HL-60/S4 treated with retinoic acid at 250 ng/mL for 4 days and 3 days (cell line): ENCODE measurements around the gene OR2V2.
"Not testable (repeated sequence)": the region's sequence is repeated elsewhere in the genome, so short reads cannot be mapped to it uniquely, and the experiment has no call there.

Experiments used
- in situ Hi-C: fragments of 300-500 bp; cut with MboI; formaldehyde crosslinking; loops from 2 replicates; pipeline ENCODE4 v1.7.0; 2022; ENCODE audit warnings: low sequenced_read_pairs

OR2V2 gene

GRCh38 chr5:181142054-181142453, 5.3 kb upstream of the OR2V2 start:
- in situ Hi-C loops = no loop called here

- in situ Hi-C loops = no loop called here
Observed at GRCh38 chr5:181145133-181145532, 2.3 kb upstream of the OR2V2 start.

GRCh38 chr5:181149355-181149754, 2.0 kb downstream of the OR2V2 start:
- in situ Hi-C loops = no loop called here

GRCh38 chr5:181149806-181150733, 2.7 kb downstream of the OR2V2 start:
- in situ Hi-C loops = no loop called here

DNA sequence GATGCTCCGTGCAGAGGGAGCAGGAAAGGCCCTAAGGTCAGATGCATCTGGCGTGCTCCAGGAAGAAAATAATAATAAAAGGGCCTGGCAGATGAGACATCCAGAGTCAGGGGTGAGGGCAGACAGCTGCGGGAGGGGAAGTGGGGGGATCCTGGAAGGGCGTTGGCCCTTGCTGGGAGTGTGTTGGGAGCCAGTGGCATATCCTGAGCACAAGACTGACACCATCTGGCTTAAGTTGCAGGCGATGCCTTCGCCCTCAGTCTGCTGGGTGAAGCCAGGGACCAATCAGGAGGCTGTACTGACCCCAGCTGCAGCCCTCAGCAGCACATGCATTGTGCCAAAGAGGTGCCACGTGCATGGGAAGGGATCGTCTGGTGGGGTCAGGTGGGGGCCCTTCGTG, 3.8 kb downstream of the OR2V2 start:
- in situ Hi-C loops = no loop called here

DNA sequence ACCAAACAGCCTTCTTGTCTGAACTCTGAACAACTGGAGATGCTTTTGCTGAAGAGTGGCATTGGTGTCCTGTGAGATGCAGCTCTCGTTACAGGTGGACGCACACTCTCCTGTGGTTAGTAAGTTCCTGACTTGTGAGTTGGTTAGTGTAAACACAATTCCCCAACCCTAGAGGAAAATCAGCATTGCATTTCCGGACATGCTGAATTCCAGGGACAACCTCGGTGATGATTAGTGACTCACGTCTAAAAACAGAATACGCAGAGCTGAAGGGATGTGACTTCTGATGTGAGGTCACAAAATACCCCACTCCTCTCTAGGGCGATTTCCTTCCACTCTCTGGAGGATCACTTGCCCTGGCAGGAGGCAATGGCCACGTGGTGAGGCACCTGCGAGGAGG, 5.0 kb downstream of the OR2V2 start:
- in situ Hi-C loops = no loop called here

GRCh38 chr5:181153814-181154213, 6.4 kb downstream of the OR2V2 start:
- in situ Hi-C loops = no loop called here

DNA sequence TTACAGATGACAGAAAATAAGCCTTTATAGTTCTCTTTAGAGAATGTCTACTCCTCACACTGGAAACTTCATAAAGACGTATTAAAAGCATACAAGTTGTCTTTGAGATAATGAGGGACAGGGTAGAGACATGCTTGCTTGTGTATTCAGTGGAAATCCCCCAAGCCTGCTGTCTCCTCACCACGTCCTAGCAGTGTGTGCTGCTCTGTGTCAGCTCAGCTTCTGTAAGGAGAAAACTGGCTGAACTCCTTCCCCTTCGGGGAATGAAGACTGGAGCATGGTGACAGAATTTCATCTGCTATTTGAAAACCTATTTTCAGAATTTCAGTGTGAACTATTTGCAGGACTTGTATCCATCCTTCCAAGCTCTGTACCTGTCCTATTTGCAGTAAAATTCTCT, 9.4 kb downstream of the OR2V2 start:
- in situ Hi-C loops = no loop called here

DNA sequence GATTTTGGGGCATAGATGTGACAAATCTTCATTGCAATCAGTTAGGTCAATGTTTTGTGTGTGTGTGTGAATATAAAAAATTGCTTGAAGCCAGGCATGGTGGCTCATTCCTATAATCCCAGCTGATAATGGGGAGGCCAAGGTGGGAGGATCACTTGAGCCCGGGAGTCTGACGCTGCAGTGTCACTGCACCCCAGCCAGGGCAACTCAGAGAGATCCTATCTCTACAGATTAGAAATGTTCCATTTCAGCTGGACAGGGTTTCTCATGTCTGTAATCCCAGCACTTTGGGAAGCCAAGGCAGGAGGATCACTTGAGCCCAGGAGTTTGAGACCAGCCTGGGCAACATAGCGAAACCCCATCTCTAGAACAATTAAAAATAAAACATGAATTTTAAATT, 11.5 kb downstream of the OR2V2 start:
- in situ Hi-C loops = no loop called here

DNA sequence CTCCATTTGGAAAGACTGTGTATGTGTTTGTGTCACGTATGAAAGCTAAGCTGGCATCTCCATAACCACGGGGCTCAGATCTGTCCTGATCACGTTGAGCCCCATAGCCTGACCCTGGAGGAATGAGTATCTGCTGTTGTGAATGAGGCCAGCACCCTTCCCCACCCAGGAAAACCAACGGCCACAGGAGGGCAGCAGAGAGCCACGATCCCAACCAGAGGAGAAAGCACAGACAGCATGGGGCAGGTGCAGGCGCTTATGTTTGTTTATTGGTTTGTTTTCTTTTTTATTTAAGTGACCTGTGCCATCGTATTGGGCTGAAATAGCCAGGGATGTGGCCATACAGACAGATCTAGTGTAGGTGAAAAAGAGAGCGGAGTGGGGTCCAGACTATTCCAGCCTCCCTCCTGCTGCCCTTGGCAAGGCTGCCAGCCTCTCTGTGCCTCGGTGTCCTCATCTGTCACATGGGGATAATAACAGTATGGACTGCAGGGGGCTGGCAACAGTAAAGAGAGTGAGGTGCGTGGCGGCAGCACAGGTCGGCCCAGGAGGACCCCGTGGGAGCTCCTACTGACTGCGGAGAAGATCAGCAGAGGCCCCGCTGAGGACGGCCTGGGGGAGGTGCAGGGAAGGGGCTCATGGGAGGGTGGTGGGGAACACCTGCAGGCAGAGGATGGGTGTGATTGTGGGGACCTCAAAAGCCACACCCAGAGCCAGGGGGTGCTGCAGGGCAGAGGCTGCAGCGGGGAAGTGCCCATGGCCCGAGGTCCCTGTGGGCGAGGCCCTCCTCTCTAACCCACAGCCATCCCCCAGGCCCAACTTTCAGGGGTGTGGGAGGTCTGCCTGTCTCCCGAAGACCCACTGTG, 12.1 kb downstream of the OR2V2 start:
- in situ Hi-C loops = no loop called here

DNA sequence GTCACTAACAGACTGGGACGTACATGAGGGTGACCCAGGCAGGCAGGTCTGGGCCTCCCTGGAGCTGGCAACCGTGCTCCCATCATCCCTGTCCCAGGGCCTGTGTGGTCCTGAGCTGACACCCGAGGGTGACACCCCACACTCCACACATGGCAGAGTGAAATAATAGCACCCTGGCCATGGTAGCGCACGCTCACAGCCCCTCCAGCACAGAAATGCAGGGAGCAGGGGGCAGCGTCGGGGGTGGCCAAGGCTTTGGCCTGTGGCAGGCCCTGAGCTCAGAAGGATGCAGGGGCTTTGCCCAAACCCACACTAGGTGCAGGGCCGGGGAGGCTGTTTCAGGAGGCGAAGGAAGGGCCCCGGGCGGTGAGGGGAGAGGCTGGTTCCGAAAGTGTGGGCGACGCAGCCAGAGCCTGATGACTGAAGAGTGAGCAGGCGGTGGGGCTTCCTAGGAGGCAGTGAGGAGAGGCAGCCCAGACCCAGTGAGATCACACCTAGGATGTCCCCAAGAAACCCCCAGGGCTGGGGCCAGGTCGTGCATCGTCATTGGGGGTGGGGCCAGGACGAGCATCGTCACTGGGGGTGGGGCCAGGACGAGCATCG, 12.9 kb downstream of the OR2V2 start:
- in situ Hi-C loops = no loop called here

DNA sequence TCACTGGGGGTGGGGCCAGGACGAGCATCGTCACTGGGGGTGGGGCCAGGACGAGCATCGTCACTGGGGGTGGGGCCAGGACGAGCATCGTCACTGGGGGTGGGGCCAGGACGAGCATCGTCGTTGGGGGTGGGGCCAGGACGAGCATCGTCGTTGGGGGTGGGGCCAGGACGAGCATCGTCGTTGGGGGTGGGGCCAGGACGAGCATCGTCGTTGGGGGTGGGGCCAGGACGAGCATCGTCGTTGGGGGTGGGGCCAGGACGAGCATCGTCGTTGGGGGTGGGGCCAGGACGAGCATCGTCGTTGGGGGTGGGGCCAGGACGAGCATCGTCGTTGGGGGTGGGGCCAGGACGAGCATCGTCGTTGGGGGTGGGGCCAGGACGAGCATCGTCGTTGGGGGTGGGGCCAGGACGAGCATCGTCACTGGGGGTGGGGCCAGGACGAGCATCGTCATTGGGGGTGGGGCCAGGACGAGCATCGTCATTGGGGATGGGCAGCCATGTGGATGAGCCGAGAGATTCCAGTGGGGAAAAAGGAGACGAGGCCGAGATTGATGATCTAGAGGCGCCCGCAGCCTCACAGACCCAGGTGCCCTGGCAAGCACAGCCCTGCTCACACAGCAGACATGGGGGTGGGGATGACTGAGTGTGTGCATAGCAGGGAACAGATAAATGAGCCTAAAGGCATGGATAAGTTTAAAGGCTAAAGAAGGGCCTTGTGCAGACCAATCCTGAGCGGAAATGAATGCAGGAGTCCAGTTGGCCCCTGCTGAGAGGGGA, 13.6 kb downstream of the OR2V2 start:
- in situ Hi-C loops = not testable (repeated sequence)

DNA sequence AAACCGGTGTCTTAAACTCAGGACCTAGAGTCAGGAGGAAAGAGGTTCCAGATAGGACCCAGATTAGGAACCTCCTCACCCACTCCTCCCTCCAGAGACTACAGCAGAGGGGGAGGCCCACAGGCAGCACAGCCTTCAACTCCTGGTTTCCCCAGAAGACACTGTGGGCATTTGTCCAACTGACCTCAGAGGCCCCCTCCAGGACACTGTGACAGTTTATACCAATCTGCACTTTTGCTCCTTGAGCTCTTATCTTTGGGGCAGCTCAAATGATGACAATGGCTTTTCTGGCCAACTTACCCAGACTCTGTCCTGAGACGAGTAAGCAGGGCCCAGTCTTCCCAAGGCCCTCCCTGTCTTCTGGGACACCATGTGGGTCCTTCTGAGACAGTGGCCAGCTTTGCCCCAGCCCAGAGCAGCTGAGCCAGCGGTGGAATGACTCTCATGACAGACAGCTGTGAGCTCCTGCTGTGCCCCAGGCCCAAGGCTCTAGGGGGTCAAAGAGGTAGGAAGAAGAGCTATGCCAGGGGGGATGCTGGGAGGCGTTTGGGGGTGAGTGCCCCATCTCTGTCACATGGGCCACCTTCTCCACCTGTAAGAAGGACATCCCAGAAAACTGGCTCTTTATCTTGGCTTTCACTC, 14.3 kb downstream of the OR2V2 start:
- in situ Hi-C loops = no loop called here

GRCh38 chr5:181163487-181164075, 16.2 kb downstream of the OR2V2 start:
- in situ Hi-C loops = no loop called here

DNA sequence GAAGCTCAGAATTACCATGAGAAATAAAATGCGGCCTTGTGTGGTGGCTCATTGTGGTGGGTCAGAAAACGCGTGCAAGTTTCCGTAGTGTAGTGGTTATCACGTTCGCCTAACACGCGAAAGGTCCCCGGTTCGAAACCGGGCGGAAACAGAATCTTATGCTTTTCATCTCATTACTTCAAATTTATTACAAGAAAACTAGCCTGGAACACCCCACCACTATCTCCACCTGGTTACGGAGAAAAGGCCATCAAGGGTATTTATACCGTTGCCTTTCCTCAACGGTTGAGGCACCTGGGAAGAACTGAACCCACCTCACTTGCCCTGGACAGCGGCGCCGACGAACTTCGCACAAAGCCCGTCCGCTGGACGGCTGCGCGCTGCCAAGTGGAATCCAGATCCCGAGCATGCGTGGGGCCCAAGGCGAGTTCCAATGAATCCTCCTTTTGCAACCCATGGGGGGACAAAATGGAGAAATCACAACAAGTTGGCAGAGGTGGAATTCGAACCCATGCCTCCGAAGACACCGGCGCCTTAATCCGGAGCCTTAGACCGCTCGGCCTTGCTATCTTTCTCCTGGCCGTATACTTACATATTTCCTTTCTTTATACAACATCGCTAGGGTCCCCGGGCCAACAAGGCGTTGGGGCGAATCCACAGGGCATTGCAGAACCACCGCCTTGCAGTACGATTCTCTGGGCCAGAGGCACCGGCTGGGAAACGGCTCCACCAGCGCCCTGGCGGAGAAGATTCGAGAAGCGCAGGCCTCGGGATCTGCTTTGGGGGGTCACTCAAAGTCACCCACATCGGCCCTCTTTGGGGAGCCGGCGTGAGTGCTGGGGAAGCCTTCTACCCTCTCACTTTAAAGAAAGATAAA, 16.9 kb downstream of the OR2V2 start:
- in situ Hi-C loops = no loop called here

DNA sequence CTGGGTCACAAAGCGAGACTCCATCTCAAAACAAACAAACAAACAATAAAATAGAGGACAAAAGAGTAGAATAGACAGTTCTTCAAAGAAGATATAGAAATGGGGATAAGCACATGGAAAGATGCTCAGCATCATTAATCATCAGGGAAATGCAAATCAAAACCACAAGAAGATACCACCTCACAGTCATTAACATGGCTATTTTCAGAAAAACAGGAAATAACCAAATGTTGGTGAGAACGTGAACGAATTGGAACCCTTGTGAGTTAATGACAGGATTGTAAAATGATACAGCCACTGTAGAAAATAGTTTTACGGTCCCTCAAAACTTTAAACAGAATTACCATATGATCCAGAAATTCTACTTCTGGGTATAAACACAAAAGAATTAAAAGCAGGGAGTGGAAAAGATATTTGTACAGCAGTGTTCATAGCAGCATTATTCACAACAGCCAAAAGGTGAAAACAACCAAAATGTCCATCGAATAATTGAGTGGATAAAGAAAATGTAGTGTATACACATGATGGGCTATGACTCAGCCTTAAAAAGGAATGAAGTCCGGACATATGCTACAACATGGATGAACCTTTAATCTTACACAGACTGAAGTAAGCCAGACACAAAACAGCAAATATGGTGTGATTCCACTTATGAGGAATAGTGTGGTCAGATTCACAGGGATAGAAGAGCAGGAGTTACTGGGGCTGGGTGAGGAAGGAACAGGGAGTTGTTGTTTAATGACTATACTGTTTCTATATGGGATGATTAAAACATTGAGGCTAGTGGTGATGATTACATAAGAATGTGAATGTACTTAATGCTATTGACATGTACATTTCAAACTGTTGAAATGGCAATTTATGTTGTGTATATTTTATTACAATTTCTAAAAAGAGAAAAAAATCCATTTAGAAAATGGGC, 19.7 kb downstream of the OR2V2 start:
- in situ Hi-C loops = no loop called here

DNA sequence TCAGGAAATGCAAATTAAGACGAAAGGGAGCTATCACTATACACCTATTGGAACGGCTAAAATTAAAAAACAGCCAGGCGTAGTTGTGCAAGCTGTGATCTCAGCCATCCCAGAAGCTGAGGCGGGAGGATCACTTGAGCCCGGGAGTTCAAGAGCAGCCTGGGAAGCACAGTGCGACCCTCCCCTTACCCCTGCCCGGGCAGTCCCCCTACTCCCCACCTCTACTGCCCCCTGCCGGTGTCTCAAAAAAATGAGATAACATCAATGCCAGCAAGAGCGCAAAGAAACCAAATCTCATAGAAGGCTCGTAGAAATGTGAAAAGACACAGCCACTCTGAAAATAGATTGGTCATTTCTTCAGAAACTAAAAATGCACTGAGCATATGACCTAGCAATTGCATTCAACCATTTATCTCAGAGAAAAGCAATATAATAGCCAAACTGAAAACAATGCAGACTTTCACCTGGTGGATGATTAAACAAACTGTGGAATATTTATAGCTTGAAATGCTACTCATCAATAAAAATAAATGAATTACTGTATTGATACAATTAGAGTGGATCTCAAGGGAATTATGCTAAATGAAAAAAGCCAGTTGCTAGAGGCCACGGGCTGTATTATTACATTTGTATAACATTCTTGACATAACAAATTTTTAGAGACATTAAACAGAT, 20.6 kb downstream of the OR2V2 start:
- in situ Hi-C loops = no loop called here
